ENCODE measurements around the gene TDRD1. TPM values are rescaled to one million over a fixed set of nuclear protein-coding genes. Genes with fewer than 3 reads are reported as not detected.

TDRD1 gene
- total RNA-seq, 2 experiments from 2014 or later, result 0.05 to 0.16 TPM

GRCh38 chr10:114163062-114163461, 16.1 kb upstream of the TDRD1 start:
- ATAC-seq (no peak), DNase-seq (no peak)
- H3K36me3 Mint-ChIP-seq (ENCODE audit: low read depth), result peaks cover 31% of the 10 kb centered on the region
- H3K4me1 Mint-ChIP-seq (ENCODE audit: low read depth), result peaks cover 40% of the 10 kb centered on the region
- intact Hi-C loops (cut with micrococcal nuclease), result no loop called here
- CTCF ChIA-PET, result no interaction called here
- H3K4me3 Mint-ChIP-seq, result no peak overlapping the region
- H3K9me3 Mint-ChIP-seq, result no peaks in the 10 kb centered on the region
- TF ChIP-seq CTCF (IDR thresholded peaks at IDR 0.05), result no peak
- H3K27me3 Mint-ChIP-seq, result no peaks in the 10 kb centered on the region
- peak overlapping the region; percentile 47 for H3K27ac Mint-ChIP-seq
- POLR2A ChIA-PET, result no interaction called here

DNA sequence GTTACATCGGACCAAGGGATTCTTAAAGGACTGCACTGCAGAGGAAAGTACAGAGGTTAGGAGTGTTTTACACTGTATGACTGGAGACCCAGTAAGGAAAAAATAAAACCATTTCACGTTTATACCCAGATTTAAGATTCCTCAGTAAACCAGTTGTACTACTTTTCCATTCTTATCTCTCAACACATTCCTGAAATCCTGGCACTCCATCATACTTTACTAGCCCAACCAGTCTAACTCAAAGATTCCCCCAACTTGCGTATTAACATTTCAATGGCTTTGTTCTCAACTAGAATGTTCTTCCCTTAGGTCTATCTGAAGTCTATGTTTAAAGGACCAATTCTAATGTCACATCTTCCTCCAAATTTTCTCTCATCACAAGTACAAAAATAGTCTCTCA, 13.1 kb upstream of the TDRD1 start:
- H3K4me3 Mint-ChIP-seq, result no peak overlapping the region
- intact Hi-C loops (cut with micrococcal nuclease), result no loop called here
- DNase-seq (no peak), ATAC-seq (no peak)
- peaks cover 49% of the 10 kb centered on the region for H3K4me1 Mint-ChIP-seq (ENCODE audit: low read depth)
- H3K27me3 Mint-ChIP-seq, result no peaks in the 10 kb centered on the region
- no peak overlapping the region for H3K27ac Mint-ChIP-seq
- ChIA-PET CTCF (no interaction called here), POLR2A (interaction anchor here (0.6 to 1.4 kb wide), 3 partner anchors 10 to 42 kb away, joined by 3 to 5 read pairs (median 3); no protein-coding TSS in a partner anchor)
- peaks cover 5% of the 10 kb centered on the region for H3K9me3 Mint-ChIP-seq
- no peak for TF ChIP-seq CTCF (IDR thresholded peaks at IDR 0.05)
- peaks cover 44% of the 10 kb centered on the region for H3K36me3 Mint-ChIP-seq (ENCODE audit: low read depth)

DNA sequence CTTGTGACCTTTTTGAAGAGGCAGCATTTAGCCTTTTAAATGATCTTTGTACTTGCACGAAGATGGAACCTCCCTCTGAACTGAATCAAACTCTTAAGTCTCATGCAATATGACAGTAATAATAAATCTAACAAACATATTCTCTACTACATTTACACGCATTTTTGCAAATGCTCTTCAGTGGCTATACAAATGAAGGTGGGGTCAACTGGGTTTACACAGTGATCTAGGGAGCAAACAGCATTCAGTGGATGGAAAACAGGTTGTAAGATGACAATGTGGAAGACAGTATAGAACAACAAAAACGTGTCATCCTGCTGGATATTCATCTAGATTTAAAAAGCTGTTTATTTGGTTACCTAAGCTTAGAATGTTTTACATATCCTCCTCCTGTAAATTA, 12.7 kb upstream of the TDRD1 start:
- CTCF ChIA-PET, result no interaction called here
- H3K4me1 Mint-ChIP-seq (ENCODE audit: low read depth), result peaks cover 49% of the 10 kb centered on the region

DNA sequence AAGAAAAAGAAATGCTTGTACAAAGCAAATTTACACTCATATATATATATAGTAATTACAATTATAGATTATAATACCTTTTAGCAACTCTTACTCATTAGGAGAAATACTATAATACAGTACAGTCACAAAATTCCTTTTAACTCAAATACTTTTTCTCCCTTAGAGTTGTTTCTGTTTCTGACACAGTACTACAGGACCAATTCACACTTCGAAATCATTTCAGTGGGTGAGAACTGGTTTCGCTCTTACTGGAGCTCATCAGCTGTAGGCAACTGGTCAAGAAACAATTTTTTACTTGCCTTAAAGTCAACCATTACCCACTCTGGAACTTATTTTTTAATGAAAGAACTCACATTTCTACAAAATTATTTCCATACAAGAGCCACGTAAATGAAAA, 11.2 kb upstream of the TDRD1 start:
- TF ChIP-seq CTCF (IDR thresholded peaks at IDR 0.05), result no peak
- H3K4me1 Mint-ChIP-seq (ENCODE audit: low read depth), result peaks cover 54% of the 10 kb centered on the region
- CTCF ChIA-PET, result no interaction called here
- no peak overlapping the region for H3K4me3 Mint-ChIP-seq
- H3K27me3 Mint-ChIP-seq, result no peaks in the 10 kb centered on the region
- no peak for DNase-seq
- intact Hi-C loops (cut with micrococcal nuclease), result no loop called here
- ATAC-seq, result no peak
- peaks cover 33% of the 10 kb centered on the region for H3K36me3 Mint-ChIP-seq (ENCODE audit: low read depth)
- H3K27ac Mint-ChIP-seq, result no peak overlapping the region
- H3K9me3 Mint-ChIP-seq, result peaks cover 5% of the 10 kb centered on the region
- POLR2A ChIA-PET, result no interaction called here

More for the DNA sequence above, 12.7 kb upstream of the TDRD1 start:
- no peak overlapping the region for H3K4me3 Mint-ChIP-seq
- no peak overlapping the region for H3K27ac Mint-ChIP-seq
- intact Hi-C loops (cut with micrococcal nuclease), result no loop called here
- POLR2A ChIA-PET, result no interaction called here
- peaks cover 5% of the 10 kb centered on the region for H3K9me3 Mint-ChIP-seq
- ATAC-seq (no peak), DNase-seq (no peak)
- peaks cover 43% of the 10 kb centered on the region for H3K36me3 Mint-ChIP-seq (ENCODE audit: low read depth)
- H3K27me3 Mint-ChIP-seq, result no peaks in the 10 kb centered on the region
- no peak for TF ChIP-seq CTCF (IDR thresholded peaks at IDR 0.05)

DNA sequence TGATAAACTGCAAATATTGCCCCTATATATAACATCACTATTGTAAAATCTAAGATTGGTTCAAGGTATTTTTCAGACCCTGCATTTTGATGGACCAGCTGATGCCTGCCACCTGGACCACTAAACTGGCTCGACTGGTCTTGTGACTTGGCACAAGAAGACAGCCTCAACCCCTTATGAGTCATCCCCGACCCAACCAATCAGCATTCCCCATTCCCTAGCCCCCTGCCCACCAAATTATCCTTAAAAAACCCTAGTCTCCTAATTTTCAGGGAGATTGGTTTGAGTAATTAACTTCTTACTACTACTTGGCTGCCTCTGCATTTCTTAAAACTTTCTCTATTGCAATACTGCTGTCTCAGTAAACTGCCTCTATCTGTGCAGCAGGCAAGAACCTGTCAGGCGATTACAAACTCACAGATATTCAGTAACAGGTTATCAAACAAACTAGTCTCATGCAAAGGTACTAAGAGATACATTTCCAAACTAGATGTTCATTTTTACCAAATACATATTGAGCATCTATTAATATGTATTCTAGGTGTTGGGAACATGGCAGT, 10.6 kb upstream of the TDRD1 start:
- peaks cover 28% of the 10 kb centered on the region for H3K36me3 Mint-ChIP-seq (ENCODE audit: low read depth)
- ATAC-seq, result no peak
- no peak for TF ChIP-seq CTCF (IDR thresholded peaks at IDR 0.05)
- no peak for DNase-seq
- peaks cover 5% of the 10 kb centered on the region for H3K9me3 Mint-ChIP-seq
- no peak overlapping the region for H3K4me3 Mint-ChIP-seq
- ChIA-PET POLR2A (no interaction called here), CTCF (no interaction called here)
- peaks cover 51% of the 10 kb centered on the region for H3K4me1 Mint-ChIP-seq (ENCODE audit: low read depth)
- intact Hi-C loops (cut with micrococcal nuclease), result no loop called here
- H3K27ac Mint-ChIP-seq, result no peak overlapping the region
- no peaks in the 10 kb centered on the region for H3K27me3 Mint-ChIP-seq
